IPS DF 4.7 (cell line): Measurements from ENCODE around the gene STEAP2.
"Not testable (repeated sequence)": the region's sequence is repeated elsewhere in the genome, so short reads cannot be mapped to it uniquely, and the experiment has no call there.

ENCODE experiments used
- DNase-seq: peaks from one replicate; pipeline ENCODE4 v3.0.0-alpha.2; 2013; ENCODE audit warnings: low spot score; ENCODE audit errors: extremely low read depth

STEAP2 gene

GRCh38 chr7:90232430-90232829 lies 20.9 kb downstream of the STEAP2 start:
- no peak for DNase-seq

DNA sequence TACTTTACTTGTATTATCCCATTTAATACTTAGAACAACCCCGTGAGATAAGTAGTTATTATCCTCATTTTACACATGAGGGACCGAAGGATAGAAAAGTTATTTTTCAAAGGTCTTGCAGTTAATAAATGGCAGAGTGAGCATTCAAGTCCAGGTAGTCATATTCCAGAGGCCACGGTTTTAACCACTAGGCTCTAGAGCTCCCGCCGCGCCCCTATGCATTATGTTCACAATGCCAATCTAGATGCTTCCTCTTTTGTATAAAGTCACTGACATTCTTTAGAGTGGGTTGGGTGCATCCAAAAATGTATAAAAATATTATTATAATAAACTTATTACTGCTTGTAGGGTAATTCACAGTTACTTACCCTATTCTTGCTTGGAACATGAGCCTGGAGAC lies 22.0 kb downstream of the STEAP2 start:
- DNase-seq, result no peak

GRCh38 chr7:90236721-90237289 lies 25.3 kb downstream of the STEAP2 start:
- DNase-seq, result no peak

- DNase-seq, result no peak
These were observed 26.5 kb downstream of the STEAP2 start for GRCh38 chr7:90238022-90238421.

DNA sequence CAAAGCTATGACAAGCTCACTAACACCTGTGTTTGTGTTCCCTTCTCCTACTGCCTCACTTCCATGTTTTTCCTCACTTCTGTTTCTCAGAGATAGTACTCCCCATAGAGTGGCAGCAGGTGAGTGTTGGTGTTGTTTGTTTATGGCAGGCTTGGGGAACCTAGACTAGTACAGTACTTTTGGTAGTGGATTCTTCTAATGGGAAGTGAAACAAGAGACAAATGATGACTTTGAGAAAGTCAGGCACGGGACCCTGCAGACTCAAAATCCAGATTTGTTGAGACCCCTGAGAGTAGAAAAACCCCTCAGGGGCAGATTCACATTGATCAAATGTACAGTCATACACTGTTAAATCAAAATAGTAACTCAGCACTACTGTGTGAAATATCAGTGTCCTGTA lies 27.0 kb downstream of the STEAP2 start:
- DNase-seq, result no peak

DNA sequence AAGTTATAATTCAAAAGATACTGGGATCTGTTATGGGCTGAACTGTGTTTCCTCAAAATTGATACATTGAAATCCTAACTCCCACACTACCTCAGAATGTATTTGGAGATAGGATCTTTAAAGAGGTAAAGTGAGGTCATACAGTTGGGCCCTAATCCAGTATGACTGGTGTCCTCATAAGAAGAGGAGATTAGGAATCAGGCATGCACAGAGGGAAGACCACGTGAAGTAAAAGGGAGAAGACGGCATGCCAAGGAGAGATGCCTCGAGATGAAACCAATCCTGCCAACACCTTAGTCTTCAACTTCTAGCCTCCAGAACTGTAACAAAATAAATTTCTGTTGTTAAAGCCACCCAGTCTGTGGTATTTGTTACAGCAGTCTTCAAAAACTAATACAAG lies 27.5 kb downstream of the STEAP2 start:
- no peak for DNase-seq

- no peak for DNase-seq
These were observed 28.2 kb downstream of the STEAP2 start for GRCh38 chr7:90239625-90240228.

DNA sequence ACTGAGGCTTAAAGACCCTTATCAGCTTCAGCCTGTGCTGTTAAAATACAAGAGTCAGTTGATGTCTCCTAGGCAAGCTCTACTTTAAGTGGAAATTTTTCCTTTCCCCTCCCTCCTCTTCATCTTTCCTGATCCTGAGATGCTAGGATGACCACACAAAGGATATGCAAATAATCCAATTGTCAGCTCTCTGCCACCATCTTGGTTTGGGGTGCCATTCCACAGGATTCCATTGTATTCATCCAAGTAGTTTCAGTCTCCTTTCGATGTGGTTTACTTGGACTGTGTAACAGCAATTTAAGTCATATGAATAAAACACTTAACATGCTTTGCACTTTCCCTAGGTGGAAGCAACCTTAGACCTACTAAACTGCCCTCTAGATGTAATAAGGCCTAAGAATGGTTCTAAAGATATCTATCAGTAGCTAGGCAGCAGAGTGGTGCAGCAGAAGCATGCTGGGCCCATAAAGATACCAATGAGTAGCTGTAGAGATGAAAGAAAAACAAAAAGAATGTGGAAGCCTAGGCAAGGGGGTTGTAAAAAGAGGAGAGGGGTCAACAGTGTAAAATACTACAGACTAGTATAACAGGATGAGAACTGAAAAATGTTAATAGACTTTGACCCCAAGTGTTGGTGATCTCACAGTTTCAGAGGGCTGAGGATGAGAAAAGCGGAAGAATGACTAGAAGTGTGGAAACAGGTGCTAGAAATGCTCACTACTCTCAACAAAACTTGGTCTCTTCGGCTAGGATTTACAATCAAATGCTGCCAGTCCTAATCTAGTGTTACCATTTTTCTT lies 31.0 kb downstream of the STEAP2 start:
- DNase-seq, result no peak

DNA sequence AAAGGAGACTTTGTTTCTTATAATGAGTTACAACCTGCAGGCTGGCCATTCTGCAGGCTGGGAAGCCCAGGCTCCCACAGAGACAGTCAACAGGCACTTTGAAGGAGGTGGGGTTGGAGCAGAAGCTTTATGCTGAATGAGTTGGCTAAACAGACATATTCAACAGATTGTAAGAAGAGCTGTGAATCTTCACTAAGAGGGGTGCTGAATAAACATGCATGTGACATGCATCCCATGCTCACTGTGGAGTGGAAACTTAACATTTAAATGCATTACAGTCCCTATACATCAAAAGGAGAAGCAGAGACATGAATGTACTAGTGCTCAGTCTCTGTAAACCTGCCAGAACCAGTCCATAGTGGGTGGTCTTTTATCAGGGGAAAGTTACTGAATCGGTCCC lies 32.0 kb downstream of the STEAP2 start:
- no peak for DNase-seq

GRCh38 chr7:90244565-90244908 lies 33.0 kb downstream of the STEAP2 start:
- no peak for DNase-seq

GRCh38 chr7:90244909-90245851 lies 33.6 kb downstream of the STEAP2 start, which contains the start of gene CFAP69:
TSS of gene CFAP69 (plus strand) at chr7:90245174. CDS start at chr7:90245425, 251 bp downstream.
- no peak for DNase-seq

DNA sequence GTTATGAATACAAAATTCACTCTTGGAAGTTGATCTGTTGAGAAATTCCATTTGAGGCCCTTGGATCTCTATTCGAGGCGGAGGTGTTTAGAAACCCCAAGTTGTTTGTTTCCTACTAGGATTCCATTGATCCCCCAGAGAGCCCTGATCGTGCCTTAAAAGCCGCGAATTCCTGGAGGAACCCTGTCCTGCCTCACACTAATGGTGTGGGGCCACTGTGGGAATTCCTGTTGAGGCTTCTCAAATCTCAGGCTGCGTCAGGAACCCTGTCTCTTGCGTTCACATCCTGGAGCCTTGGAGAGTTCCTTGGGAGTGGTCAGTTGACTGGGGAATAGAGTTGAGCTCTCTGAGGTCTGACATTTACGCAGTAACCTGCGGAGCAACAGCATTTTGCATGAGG lies 34.6 kb downstream of the STEAP2 start:
- no peak for DNase-seq

DNA sequence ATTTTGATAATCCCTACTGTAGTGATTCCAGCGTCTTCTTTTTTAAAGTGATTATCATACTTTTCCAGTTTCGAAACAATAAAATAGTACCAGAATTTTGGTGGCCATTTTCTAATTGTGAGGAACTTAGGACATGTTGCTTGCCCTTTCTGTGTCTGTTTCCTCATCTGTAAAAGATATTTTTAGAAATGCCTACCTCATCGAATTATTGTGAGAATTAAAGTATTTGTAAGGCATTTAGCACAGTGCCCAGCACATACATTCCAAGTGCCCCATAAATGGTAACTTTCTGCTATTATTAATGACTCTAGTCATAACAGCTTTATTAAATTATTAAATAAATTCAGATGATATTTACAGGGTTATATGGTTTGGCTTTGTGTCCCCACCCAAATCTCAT lies 37.2 kb downstream of the STEAP2 start:
- DNase-seq, result no peak

DNA sequence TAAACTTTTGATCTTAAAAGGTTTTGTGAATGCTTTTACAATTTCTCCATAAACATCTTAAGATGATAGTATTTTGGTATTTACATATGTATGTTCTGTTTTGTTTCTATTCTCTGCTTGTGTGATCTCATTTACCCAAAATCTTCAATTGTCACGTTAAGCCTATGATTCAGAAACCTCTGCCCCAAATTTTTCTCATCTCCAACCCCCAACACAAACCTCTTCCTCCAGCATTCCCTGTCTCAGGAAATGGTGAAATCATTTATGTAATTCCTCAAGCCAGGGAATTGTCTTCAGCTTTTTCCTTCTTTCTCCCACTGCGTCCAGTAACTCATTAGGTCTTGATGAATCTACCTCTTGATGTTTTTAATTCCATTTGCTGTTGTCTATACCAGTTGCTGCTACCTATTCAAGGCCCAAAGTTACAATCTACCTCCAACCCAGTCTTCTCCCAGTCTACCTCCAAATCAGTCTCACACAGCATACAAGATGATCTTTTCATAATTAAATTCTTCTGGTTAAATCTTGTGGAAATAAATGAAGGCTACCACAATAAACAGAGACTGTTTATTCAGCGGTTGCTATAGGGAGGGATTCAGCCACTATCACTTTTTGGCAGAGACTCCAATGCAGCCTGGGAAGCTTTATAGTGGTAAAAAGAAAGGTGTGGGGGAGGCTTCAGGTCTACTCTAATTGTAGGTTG lies 39.2 kb downstream of the STEAP2 start:
- DNase-seq, result no peak

- DNase-seq, result no peak
These were observed 39.7 kb downstream of the STEAP2 start for GRCh38 chr7:90251304-90251635.

- DNase-seq, result not testable (repeated sequence)
These were observed 44.5 kb downstream of the STEAP2 start for GRCh38 chr7:90256011-90256410.

- DNase-seq, result no peak
These were observed 45.2 kb downstream of the STEAP2 start for GRCh38 chr7:90256778-90257177.

DNA sequence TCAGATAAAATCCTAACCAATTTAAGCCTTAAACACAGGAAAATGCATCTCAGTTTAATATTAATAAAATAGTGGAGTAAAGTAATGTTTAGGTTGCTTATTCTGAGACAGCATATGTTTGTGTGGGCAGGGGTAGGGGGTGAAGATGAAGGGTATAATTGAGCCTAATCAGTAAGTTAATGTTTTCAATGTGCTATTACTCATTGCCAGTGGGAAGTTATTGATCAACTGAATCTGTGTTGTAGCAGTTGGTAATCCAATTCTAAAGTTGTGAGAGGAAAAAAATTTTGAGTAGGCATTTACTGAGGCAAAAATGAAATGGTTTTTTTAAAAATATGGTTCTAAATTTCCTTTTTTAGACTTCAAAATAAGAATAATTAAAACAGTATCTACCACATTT lies 49.9 kb downstream of the STEAP2 start:
- no peak for DNase-seq

DNA sequence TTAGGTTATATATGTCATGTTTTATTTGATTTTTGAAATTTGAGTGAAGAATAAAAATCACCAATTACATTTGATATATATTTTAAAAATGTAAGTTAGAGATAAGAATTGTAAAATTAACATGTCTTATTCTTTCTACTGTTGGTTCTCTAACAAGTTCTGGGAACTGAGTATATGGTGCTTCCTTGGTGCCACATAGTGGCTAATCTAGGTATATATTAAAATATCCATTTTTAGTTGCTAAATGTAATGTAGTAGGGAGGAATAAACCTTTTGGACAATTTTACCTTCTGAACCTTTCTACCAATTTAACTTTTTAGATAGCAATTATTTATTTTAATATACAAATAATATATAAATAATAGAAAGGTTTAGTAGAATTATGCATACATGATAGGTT lies 50.9 kb downstream of the STEAP2 start:
- no peak for DNase-seq

GRCh38 chr7:90266808-90267207 lies 55.3 kb downstream of the STEAP2 start:
- DNase-seq, result no peak

- DNase-seq, result no peak
These were observed 55.8 kb downstream of the STEAP2 start for GRCh38 chr7:90267263-90267858.
